ENCODE results near the gene ZNF253.
A peak's percentile ranks its signal among the peaks of the same experiment; 100 is the strongest.
"Not testable (repeated sequence)": the region's sequence is repeated elsewhere in the genome, so short reads cannot be mapped to it uniquely, and the experiment has no call there.

Gene ZNF253

DNA sequence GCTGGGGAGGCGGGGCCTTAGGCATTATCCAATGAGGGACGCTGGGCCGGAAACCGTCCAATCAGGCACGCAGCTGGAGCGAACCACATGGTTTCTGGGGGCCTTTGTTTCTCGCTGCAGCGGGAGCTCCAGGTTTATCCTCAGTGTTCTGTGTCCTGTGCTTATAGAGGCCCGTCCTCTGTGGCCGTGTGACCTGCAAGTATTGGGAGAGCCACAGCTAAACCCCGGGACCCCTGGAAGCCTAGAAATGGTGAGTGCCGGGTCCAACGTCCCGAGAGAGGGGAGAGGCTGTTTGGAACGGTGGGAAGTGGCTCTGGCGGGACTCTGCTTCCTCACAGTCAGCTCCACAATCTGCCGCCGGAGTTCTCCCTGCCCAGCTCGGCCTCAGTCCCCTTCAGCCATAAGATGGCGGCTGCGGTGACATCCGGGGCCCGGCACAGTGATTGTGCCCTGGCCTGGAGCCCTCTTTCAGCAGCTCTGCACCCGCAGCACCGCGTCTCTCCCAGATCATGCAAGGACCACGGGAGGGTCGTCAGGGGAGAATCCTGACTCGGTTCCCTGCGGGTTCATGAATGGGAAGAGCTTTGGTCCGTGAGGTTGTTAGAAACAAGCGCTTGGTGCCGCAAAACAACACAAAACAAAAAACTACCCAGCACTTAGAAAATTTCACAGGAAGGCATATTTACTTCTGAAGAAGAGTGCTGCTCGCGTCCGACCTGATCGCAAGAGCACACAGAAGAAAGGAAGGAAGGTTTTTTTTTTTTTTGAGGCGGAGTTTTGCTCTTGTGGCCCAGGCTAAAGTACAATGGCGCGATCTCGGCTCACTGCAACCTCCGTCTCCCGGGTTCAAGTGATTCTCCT is at the start of gene ZNF253:
Gene ZNF253 (plus strand): TSS at position 133 of the 861 bp plus-strand sequence. CDS start 115 bp downstream, at position 248.
- peak; percentile 98 for DNase-seq

DNA sequence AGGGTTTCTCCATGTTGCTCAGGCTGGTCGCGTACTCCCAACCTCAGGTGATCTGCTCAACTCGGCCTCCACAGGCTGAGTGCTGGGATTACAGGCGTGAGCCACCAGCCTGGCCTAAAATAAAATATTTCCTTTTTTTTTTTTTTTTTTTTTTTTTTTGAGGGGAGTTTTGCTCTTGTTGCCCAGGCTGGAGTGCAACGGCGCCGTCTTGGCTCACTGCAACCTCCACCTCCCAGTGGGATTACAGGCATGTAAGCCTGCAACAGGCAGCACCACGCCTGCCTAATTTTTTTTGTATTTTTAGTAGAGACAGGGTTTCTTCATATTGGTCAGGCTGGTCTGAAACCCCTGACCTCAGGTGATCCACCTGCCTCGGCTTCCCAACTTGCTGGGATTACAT is 49.0 kb upstream of the ZNF253 start:
- no peak for DNase-seq

DNA sequence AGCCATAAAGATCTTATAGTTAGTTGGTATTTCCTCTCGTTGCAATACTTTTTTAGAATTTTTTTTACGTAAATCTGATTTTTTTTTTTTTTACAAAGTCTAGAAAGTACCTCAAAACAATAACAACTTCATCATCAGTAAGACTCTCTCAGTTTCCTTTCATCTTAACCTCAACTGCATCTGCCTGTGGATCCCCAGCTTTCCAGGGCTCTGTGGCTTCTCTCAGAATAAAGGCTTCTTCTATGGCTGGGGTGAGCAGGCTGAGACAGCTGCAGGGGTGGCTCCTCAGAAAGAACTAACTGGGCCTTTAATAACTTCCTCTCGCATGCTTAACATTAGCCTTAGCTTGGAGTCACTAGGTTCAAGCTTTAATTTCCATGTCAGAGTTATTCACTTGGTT is 48.3 kb upstream of the ZNF253 start:
- peak; percentile 68 for DNase-seq

DNA sequence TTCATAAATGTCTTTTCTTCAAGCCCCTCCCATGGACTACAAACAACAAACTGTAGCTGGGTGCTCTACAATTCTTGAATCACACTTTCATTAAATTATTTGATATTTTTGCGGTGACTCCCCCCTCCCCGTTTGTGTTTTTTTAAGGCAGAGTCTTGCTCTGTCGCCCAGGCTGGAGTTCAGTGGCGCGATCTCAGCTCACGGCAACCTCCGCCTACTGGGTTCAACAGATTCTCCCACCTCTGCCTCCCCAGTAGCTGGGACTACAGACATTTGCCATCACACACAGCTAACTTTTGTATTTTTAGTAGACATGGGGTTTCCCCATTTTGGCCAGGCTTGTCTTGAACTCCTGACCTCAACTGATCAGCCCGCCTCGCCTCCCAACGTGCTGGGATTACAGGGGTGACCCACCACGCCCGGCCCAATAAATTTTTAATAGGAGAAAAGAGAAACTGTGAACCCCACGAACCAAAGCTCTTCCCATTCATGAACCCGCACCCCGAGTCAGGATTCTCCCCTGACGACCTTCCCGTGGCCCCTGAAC is 44.8 kb upstream of the ZNF253 start:
- peak; percentile 18 for DNase-seq

DNA sequence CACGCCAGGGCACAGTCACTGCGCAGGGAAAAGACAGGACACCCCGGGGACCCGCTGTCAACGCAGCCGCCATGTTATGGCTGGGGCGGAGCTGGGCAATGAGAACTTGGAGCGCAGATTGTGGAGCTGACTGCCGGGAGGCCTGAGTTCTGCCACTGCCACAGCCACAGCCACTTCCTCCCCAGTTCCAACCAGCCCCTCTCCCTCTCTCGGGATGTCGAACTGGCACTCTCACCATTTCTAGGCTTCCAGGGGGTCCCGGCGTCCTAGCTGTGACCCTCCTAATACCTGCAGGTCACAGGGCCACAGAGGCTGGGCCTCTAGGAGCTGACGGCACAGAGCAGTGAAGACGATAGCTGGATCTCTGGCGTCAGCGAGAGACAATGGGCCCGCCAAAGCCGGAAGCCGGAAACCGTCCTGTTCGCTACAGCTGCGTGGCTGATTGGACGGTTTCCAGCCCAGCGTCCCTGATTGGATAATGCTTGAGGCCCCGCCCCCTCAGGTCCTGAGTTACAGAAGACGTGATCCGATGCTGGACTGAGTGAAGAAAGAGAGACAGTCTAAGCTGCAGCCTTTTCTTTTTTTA is 44.2 kb upstream of the ZNF253 start, which contains the start of gene ZNF506:
Gene ZNF506 (minus strand): TSS at position 385 of the 586 bp plus-strand sequence. CDS start 147 bp downstream, at position 238.
- DNase-seq = peak; percentile 99

DNA sequence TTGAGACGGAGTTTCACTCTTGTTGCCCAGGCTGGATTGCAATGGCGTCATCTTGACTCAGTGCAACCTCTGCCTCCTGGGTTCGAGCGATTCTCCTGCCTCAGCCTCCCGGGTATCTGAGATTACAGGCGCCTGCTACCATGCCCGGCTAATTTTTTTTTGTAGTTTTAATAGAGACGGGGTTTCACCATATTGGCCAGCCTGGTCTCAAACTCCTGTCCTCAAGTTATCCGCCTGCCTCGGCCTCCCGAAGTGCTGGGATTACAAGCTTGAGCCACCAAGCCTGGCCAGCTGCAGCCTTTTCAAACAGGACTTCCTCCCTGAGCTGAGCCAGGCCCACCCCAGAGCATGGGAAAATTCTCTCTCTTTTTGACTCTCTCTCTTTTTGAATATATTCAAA is 43.7 kb upstream of the ZNF253 start:
- DNase-seq = not testable (repeated sequence)

DNA sequence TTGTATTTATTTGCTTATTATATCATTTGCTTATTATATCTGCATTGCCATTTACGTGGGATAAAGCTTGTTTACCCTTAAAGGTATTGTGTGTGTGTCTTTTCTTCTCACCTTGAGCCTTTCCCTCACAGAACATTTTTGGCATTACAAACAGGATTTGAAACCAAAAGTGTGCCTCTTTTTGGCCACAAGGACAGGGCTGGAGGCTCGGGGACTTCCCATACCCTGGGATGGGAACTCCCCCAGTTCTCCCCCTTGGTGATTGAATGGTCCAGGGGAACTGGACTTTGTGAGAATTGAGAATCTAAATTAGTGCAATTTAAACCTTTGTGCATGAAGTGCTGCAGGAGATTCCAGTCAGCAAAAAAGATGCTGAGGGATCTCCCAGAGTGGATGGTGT is 41.8 kb upstream of the ZNF253 start:
- no peak for DNase-seq

DNA sequence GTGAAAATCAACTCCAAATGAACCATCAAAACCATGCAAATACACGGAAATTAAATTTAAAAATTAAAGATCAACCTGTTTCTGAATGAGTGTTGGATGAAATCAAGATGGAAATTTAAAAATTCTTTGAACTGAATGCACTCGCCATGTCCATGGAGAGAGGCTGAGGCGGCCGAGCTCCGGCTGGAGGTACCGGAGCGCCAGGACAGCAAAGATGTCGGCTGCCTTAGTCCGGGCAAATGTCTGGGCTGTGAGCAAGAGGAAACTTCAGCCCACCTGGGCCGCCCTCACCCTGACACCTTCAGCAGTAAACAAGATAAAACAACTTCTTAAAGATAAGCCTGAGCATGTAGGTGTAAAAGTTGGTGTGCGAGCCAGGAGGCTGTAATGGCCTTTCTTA is 38.8 kb upstream of the ZNF253 start:
- DNase-seq = no peak

DNA sequence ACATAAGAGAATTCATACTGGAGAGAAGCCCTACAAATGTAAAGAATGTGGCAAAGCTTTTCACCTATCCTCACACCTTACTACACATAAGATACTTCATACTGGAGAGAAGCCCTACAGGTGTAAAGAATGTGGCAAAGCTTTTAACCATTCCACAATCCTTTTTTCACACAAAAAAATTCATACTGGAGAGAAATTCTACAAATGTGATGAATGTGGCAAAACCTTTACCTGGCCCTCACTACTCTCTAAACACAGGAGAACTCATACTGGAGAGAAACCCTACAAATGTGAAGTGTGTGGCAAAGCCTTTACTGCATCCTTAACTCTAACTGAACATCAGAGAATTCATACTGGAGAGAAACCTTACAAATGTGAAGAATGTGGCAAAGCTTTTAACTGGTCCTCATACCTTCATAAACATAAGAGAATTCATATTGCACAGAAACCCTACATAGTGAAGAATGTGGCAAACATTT is 30.1 kb upstream of the ZNF253 start:
- no peak for DNase-seq

DNA sequence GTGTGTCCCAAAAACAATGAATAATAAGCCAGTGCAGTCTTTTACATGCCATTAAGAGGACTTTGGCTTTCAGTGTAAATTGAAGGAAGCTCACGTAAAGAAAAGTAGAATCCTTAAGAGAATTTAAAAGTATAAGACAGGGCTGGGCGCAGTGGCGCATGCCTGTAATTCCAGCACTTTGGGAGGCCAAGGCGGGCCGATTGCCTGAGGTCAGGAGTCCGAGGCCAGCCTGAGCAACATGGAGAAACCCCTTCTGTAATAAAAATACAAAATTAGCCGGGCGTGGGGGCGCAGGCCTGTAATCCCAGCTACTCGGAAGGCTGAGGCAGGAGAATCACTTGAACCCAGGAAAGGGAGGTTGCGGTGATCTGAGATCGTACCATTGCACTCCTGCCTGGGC is 17.9 kb upstream of the ZNF253 start:
- no peak for DNase-seq

DNA sequence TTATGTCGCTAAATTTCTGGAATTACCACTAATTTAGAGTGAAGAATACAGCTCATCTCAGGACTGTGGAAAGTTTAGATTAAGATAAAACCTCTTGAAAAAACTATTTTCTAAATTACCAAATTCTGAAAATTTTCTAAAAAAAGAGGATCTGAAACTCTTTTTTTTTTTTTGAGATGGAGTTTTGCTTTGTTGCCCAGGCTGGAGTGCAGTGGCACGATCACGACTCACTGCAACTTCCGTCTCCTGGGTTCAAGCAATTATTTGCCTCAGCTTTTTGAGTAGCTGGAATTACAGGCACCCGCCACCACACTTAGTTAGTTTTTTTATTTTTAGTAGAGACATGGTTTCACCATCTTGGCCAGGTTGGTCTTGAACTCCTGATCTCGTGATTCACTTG is 16.6 kb upstream of the ZNF253 start:
- DNase-seq = no peak

DNA sequence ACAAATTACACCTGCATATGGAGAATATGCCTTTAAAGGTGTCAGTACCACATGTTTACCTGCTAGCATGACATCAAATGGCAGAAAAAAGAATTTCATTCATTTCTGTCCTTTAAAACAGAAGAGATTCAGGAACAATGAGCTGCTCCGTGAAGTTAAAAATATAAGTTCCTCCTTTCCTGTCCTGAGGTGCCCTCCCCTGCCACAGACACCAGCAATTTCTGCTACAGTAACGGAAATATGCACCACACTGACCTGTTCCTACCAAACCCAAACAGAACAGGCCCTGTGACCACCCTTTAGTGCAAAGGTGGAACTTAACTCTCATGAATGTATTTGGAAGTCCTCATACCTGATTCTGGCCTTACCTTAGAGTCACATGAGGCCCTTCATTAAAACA is 13.9 kb upstream of the ZNF253 start:
- DNase-seq = not testable (repeated sequence)

DNA sequence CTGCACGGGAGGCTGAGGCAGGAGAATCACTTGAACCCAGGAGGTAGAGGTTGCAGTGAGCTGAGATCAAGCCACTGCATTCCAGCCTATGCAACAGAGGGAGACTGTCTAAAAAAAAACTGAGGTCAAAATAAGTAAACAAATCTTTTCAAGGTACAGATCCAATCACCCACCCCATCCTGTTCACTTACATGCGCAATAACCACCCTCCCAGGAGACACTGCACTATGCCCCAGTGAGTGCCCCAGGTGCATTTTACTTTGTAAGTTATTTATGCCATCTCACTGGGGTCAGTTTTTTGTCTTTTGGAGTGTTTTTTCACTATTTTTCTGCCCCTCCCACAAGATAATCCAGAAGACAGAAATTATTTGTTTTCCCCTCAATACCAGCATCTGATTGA is 6.9 kb upstream of the ZNF253 start:
- DNase-seq = no peak

DNA sequence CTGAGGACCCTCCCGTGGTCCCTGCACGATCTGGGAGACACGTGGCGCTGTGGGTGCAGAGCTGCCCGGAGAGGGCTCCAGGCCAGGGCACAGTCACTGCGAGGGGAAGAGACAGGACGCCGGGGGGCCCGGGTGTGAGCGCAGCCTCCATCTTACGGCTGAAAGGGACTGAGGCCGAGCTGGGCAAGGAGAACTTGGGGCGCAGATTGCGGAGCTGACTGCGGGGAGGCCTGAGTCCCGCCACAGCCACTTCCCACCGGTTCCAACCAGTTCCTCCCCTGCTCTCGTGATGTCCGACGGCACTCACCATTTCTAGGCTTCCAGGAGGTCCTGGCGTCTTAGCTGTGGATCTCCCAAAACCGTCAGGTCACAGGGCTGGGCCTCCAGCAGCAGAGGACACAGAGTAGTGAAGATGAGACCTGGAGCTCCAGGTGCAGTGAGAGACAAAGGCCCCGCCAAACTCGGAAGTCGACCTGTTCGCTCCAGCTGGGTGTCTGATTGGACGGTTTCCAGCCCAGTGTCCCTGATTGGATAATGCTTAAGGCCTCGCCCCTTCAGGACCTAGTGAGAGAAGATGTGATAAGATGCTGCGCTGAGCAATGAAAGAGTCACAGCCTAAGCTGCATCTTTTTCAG is 4.8 kb upstream of the ZNF253 start:
- peak; percentile 68 for DNase-seq

DNA sequence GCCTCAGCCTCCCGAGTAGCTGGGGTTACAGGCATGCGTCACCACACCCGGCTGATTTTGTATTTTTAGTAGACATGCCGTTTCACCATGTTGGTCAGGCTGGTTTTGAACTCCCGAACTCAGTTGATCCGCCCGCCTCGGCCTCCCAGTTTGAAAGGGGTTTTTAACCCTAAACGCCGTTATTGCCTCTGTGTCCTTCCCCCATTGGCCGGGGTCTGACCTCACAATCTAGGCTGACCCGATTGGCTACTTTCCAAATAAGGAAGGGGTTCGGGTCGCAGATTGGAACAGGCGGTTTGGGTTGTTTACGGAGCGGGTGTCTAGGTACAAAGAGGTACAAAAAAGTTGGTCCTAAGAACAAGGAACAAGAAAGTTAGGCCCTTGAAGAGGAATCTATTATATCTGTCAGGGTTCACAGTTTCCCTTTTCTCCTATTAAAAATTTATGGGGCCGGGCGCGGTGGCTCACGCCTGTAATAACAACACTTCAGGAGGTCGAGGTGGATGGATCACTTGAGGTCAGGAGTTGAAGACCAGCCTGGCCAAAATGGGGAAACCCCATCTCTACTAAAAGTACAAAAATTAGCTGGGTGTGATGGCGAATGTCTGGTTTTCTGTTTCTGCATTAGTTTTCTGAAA is 1.0 kb downstream of the ZNF253 start:
- peak; percentile 62 for DNase-seq

DNA sequence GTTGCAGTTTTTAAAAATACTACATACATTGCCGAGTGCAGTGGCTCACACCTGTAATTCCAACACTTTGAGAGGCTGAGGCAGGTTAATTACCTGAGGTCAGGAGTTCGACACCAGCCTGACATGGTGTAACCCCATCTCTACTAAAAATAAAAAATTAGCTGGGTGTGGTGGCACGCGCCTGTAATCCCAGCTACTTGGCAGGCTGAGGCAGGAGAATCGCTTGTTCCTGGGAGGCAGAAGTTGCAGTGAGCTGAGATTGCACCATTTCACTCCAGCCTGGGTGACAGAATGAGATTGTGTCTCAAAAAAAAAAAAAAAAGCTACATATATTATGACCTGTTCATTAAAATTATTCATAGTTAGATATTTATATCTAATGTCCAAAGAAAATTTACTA is 4.4 kb downstream of the ZNF253 start:
- not testable (repeated sequence) for DNase-seq

DNA sequence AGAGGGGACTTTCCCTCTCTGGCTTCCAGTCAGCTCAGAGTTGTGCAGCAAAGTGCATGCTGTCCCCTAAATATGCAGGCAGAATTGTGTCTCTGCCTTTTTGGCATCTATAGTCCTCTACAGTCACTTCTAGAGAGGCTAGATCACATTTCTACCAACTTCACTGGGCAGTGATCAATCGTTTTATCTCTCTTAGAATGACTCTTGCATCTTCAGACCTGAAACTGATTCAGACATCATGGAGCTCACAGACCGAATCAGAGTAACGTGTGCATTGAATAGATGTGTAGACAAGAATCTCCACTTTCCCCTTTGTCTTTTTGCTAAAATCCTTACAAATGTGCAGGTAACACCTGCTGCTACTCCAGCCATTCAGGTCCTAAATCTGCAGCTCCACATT is 6.2 kb downstream of the ZNF253 start:
- DNase-seq = peak; percentile 10

DNA sequence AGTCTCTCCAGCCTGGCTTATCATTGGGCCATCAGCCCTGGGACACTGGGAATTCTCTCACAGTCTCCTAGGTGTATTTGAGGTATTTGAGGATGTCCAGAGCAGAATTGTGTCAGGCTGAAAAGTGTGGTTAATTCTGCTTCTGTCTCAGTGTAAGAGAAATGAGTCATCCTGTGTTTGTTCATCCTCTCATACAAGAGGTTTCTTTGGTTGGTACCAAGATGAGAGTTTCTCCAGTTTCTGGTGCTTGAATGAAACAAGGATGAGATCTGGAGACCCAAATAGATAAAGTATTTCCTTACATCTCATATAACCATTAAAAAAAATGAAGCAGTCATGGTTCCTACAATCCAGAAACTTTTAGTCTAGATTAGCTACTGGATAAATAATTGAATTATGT is 7.7 kb downstream of the ZNF253 start:
- DNase-seq = no peak

DNA sequence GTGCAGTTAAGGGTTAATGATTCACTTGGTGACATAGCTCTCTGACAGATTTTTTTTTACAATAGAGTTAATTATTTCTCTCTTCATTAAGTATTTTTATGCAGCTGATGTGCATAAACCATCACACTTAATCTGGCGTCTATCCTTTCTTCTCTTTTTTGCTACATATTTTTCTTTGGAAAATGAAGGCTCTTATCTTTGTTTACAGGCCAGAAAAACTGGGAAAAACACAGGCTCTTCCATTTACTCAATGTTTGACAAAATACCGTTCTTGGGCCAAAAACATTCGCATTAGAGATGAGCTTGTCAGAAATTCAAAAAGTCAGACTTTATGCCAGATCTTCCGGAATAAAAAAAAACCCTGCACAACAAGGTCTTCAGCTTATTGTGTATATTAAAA is 12.0 kb downstream of the ZNF253 start:
- DNase-seq = no peak

DNA sequence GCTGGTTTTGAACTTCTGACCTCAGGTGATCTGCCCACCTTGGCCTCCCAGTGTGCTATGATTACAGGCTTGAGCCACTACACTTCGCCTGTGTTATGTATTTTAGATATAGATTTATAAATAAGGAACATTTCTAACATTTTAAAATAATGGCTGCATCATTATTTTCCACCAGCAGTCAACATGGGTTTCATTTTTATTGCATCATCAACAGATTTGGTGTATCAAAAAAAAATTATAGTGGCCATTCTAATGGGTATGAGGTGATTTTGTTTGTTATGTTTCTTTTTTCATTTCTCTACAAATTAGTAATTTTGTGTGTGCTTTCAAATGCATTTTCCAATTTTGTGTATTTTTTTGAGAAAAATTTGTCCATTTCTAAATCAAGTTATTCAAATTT is 18.9 kb downstream of the ZNF253 start:
- no peak for DNase-seq

DNA sequence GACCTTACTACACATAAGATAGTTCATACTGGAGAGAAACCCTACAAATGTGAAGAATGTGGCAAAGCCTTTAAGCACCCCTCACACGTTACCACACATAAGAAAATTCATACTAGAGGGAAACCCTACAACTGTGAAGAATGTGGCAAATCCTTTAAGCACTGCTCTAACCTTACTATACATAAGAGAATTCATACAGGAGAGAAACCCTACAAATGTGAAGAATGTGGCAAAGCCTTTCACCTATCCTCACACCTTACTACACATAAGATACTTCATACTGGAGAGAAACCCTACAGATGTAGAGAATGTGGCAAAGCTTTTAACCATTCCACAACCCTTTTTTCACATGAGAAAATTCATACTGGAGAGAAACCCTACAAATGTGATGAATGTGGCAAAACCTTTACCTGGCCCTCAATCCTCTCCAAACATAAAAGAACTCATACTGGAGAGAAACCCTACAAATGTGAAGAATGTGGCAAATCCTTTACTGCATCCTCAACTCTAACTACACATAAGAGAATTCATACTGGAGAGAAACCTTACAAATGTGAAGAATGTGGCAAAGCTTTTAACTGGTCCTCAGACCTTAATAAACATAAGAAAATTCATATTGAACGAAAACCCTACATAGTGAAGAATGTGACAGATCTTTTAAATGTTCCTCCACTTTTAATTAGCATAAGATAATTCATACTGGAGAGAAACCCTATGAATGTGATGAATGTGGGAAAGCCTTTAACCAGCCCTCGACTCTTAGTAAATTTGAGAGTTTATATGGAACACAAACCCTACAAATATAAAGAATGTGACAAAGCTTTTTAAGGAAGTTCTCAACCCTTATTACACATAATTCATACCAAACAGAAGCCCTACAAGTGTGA is 26.6 kb downstream of the ZNF253 start:
- DNase-seq = not testable (repeated sequence)

All from activated CD4-positive, alpha-beta T cell treated with anti-CD3 and anti-CD28 coated beads for 48 hours (primary cell).